Activated T-cell treated with anti-CD3 and anti-CD28 coated beads, Interleukin-2, amount 50 U/mL, for 24 hours (primary cell): ENCODE measurements around the gene GABPB1.

Experiments
- DNase-seq: peaks from one replicate; pipeline ENCODE4 v3.0.0-alpha.2; 2020
- H3K27ac Mint-ChIP-seq: 2 replicates; pipeline ENCODE4 v1.8.0; 2020; ENCODE audit warnings: mild to moderate bottlenecking, mixed read lengths
- H3K27me3 Mint-ChIP-seq: 2 replicates; pipeline ENCODE4 v1.8.0; 2020; ENCODE audit warnings: mixed read lengths
- H3K36me3 Mint-ChIP-seq: 2 replicates; pipeline ENCODE4 v1.8.0; 2020; ENCODE audit warnings: low read depth, mixed read lengths
- H3K4me1 Mint-ChIP-seq: 2 replicates; pipeline ENCODE4 v1.8.0; 2020; ENCODE audit warnings: low read depth, mixed read lengths
- H3K4me3 Mint-ChIP-seq: 2 replicates; pipeline ENCODE4 v1.8.0; 2020; ENCODE audit warnings: mild to moderate bottlenecking, moderate library complexity, mixed read lengths
- H3K9me3 Mint-ChIP-seq: 2 replicates; pipeline ENCODE4 v1.8.0; 2020; ENCODE audit warnings: mixed read lengths

Gene GABPB1

GRCh38 chr15:50358845-50359244, 3.8 kb upstream of the GABPB1 start:
- Mint-ChIP-seq H3K4me3 (no peak overlapping the region), H3K27me3 (no peaks in the 10 kb centered on the region), H3K9me3 (no peaks in the 10 kb centered on the region), H3K36me3 (peaks cover 80% of the 10 kb centered on the region), H3K27ac (peak overlapping the region; percentile 15), H3K4me1 (peaks cover 42% of the 10 kb centered on the region)
- DNase-seq: no peak

DNA sequence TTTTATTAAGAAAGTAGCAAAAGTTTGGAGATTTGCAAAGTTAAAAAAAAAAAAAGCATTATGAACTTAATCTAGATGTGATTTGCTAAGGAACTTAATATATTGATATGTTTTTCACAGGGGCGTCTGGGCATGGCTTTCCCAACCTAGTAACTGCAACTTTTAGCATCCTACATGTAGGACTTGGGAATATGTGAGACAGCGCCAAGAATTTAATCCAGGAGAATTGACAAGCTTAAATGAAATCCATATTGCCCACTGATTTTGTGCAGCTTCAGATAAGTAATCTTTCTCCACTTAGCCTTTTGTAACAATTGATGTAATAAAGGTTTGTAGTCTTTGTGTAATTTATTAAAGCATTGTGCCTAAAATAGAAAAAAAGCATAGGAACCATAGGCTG, 982 bp upstream of the GABPB1 start:
- no peaks in the 10 kb centered on the region for H3K27me3 Mint-ChIP-seq
- peaks cover 46% of the 10 kb centered on the region for H3K4me1 Mint-ChIP-seq
- H3K27ac Mint-ChIP-seq: peak overlapping the region; percentile 99
- peak overlapping the region; percentile 90 for H3K4me3 Mint-ChIP-seq
- peaks cover 83% of the 10 kb centered on the region for H3K36me3 Mint-ChIP-seq
- no peaks in the 10 kb centered on the region for H3K9me3 Mint-ChIP-seq
- DNase-seq: no peak

DNA sequence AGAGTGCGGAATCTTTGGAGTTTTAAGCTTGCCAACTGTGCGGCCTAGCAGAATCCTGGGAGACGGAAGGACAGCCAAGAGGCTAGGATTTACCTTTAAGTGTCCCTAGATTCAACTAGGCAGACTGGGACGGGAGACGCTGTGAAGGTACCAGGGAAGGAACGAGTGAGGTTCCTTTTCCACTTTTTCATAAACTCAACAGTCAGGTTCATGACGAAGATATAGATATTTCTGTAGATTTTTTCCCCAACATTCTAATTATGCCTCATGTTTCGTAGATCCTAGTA, 564 bp upstream of the GABPB1 start:
- peak overlapping the region; percentile 99 for H3K27ac Mint-ChIP-seq
- H3K36me3 Mint-ChIP-seq: peaks cover 83% of the 10 kb centered on the region
- H3K4me1 Mint-ChIP-seq: peaks cover 50% of the 10 kb centered on the region
- H3K27me3 Mint-ChIP-seq: no peaks in the 10 kb centered on the region
- H3K4me3 Mint-ChIP-seq: peak overlapping the region; percentile 90
- DNase-seq: no peak
- H3K9me3 Mint-ChIP-seq: no peaks in the 10 kb centered on the region

DNA sequence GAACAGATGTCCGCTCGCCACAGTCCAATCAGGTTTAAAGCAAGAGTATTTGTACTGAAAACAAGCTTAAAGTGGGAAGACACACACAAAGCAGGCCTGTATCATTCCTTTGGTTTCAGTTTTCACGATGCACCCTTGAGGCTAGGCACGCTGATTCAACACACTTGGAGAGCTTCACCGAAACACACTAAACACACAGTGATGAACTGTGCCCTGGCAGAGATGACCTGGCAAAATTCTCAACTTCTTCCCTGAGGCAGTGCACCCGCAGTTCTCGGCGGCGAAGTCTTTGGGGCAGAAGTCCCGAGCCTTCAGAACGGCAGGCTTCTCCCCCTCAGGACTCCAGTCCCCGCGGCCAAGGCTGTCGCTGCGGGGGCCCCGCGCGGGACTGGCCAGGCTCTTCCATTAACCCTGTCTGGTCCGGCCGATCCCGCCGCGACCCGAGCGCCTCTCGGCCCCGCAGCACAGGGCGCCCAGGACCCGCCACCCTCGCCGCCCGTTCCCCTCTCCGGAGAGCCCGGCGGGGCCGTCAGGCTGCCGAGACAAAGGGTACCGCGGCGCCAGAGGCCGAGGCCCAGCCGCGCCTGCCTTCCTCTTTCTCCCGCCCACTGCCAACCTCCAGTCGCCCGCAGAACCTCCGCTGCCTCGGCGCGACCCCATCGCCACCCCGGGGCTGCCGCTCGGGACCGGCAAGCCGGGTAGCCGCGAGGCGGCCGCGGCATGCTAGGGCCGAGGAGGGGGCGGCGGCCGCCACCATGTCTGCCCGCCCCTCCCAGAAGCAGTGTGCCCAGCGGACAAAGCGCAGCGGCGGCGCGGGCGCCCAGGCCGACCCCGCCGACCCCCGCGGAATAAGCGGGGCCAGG, 792 bp downstream of the GABPB1 start:
- no peaks in the 10 kb centered on the region for H3K9me3 Mint-ChIP-seq
- peak; percentile 74 for DNase-seq
- H3K36me3 Mint-ChIP-seq: peaks cover 77% of the 10 kb centered on the region
- H3K27me3 Mint-ChIP-seq: no peaks in the 10 kb centered on the region
- peak overlapping the region; percentile 90 for H3K4me3 Mint-ChIP-seq
- H3K27ac Mint-ChIP-seq: peak overlapping the region; percentile 99
- H3K4me1 Mint-ChIP-seq: peaks cover 57% of the 10 kb centered on the region

DNA sequence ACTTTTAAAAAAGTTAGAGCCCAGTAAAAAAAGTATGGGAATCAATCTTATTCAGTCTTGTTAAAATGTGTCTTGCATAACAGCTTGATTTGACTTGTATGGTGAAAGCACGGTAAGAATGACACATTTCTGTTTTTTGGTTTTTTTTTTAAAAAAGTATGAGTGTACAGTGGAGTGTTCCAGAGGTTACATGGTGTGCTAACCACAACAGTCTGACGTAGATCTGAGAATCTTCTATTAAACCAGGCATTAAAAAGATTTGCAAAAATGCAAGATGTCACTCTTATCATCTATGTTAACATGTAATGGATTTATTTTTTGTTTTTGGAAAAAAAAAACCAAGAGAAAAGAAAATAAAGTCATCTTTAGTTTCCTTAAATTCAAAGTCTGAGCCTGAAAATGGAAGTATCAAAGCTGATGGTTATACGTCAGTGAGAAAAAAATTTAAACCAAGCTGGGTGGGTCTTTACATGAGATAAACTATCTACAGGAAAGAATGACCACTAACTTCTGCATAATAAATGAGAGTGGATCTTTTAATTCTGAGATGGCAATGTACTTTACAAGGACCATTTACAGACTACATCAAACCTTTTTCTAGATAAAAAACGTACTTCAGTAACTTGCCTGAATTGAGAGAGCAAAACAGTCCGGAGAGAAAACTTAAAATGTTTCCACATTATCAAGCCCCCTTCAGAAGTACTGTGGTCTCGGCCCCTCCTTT, 1.6 kb downstream of the GABPB1 start:
- Mint-ChIP-seq H3K9me3 (no peaks in the 10 kb centered on the region), H3K27me3 (no peaks in the 10 kb centered on the region), H3K4me3 (peak overlapping the region; percentile 90), H3K4me1 (peaks cover 55% of the 10 kb centered on the region), H3K36me3 (peaks cover 75% of the 10 kb centered on the region), H3K27ac (peak overlapping the region; percentile 99)
- DNase-seq: no peak

DNA sequence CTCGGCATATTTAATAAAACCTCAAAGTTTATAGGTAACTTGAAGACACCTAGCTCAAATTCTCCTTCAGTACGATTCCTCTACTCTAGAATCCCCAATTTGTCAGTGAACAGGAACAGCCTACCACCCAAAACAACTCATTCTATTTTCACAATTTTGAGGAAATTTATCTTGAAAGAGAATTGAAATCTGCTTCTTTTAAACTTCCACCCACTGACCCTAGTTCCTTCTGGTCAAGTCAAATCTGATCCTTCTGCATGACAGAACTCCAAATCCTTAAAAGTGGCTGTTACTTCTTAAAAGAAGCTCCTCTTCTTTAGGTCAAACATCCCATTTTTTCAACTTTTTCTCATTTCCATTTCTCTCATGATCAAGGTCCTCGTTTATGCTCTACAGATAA, 4.4 kb downstream of the GABPB1 start:
- Mint-ChIP-seq H3K4me1 (peaks cover 56% of the 10 kb centered on the region), H3K27me3 (no peaks in the 10 kb centered on the region), H3K9me3 (no peaks in the 10 kb centered on the region), H3K36me3 (peaks cover 62% of the 10 kb centered on the region), H3K27ac (peak overlapping the region; percentile 86), H3K4me3 (peak overlapping the region; percentile 90)
- DNase-seq: no peak

DNA sequence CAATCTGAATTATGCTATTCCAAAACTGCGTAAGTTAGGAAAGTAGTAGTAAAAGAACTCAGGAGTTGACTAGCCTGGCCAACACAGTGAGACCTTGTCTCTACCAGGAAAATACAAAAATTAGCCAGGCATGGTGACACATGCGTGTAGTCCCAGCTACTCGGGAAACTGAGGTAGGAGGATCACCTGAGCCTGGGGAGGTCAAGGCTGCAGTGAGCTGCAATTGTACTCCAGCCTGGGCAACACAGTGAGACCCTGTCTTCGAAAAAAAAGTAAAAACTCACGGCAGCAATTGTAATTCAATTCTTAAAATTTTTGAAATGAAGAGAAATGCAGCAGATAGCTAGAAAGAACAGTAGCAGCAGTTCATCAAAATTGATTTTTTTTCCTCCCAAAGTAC, 9.7 kb downstream of the GABPB1 start:
- peaks cover 40% of the 10 kb centered on the region for H3K36me3 Mint-ChIP-seq
- H3K4me1 Mint-ChIP-seq: peaks cover 55% of the 10 kb centered on the region
- DNase-seq: no peak
- H3K27me3 Mint-ChIP-seq: no peaks in the 10 kb centered on the region
- no peak overlapping the region for H3K4me3 Mint-ChIP-seq
- H3K9me3 Mint-ChIP-seq: no peaks in the 10 kb centered on the region
- no peak overlapping the region for H3K27ac Mint-ChIP-seq

GRCh38 chr15:50344006-50344464, 11.0 kb downstream of the GABPB1 start:
- H3K9me3 Mint-ChIP-seq: no peaks in the 10 kb centered on the region
- H3K4me3 Mint-ChIP-seq: no peak overlapping the region
- no peak overlapping the region for H3K27ac Mint-ChIP-seq
- no peak for DNase-seq
- H3K27me3 Mint-ChIP-seq: no peaks in the 10 kb centered on the region
- peaks cover 45% of the 10 kb centered on the region for H3K4me1 Mint-ChIP-seq
- H3K36me3 Mint-ChIP-seq: peaks cover 38% of the 10 kb centered on the region

DNA sequence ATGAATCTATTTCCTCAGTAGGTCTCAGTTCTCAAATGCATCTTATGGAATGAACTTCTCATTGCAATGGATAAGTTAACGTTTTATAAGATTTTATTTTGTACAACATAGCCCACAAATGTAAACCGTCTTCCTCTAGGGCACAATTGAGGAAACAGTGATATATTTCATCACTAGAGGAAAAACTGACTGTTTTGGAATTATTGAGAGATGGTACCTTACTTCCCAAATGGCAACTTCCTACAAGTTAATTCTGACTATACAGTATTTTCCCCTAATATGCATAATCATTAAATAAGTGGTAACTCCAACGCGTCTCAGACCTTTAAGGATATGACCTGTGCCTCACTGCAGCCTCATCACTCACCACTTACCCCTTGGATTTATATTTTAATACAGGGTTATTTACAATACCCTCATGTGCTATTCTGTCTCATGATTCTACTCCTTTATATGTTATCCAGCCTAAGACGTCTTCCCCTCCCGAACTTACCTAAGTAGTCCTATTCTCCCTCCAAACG, 13.3 kb downstream of the GABPB1 start:
- no peak for DNase-seq
- H3K9me3 Mint-ChIP-seq: no peaks in the 10 kb centered on the region
- H3K27ac Mint-ChIP-seq: no peak overlapping the region
- peaks cover 48% of the 10 kb centered on the region for H3K36me3 Mint-ChIP-seq
- H3K4me1 Mint-ChIP-seq: peaks cover 34% of the 10 kb centered on the region
- H3K4me3 Mint-ChIP-seq: no peak overlapping the region
- H3K27me3 Mint-ChIP-seq: no peaks in the 10 kb centered on the region

- peaks cover 26% of the 10 kb centered on the region for H3K4me1 Mint-ChIP-seq
- H3K36me3 Mint-ChIP-seq: peaks cover 37% of the 10 kb centered on the region
- no peak overlapping the region for H3K27ac Mint-ChIP-seq
- H3K9me3 Mint-ChIP-seq: no peaks in the 10 kb centered on the region
- no peaks in the 10 kb centered on the region for H3K27me3 Mint-ChIP-seq
- no peak overlapping the region for H3K4me3 Mint-ChIP-seq
- no peak for DNase-seq
These were observed 14.6 kb downstream of the GABPB1 start for GRCh38 chr15:50340416-50340815.

GRCh38 chr15:50339717-50340116, 15.3 kb downstream of the GABPB1 start:
- Mint-ChIP-seq H3K9me3 (no peaks in the 10 kb centered on the region), H3K36me3 (peaks cover 35% of the 10 kb centered on the region), H3K27me3 (no peaks in the 10 kb centered on the region), H3K4me1 (peaks cover 26% of the 10 kb centered on the region), H3K4me3 (no peak overlapping the region), H3K27ac (no peak overlapping the region)
- DNase-seq: no peak

DNA sequence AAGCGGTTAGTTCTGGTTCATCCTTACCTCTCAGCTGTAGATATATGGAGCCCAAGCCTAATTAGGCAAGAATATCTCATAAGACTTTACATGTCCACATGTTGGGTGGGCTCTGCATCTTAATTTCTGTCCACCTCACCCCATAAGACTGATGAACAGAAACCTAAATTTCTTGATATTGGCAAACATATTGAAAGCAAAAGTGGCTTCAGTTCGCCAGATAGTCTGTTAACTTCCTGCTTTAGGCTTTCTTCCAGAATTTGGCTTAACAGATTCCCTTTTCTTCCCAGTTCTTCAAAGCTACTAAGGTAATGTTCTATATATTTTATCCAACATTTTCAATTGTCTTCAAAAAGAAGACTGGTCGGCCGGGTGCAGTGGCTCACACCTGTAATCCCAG, 19.7 kb downstream of the GABPB1 start:
- Mint-ChIP-seq H3K4me1 (peaks cover 25% of the 10 kb centered on the region), H3K27ac (no peak overlapping the region), H3K4me3 (no peak overlapping the region), H3K27me3 (no peaks in the 10 kb centered on the region), H3K36me3 (peaks cover 34% of the 10 kb centered on the region), H3K9me3 (no peaks in the 10 kb centered on the region)
- DNase-seq: no peak

GRCh38 chr15:50333229-50333628, 21.8 kb downstream of the GABPB1 start:
- Mint-ChIP-seq H3K27me3 (no peaks in the 10 kb centered on the region), H3K9me3 (no peaks in the 10 kb centered on the region), H3K36me3 (peaks cover 24% of the 10 kb centered on the region), H3K4me1 (peaks cover 25% of the 10 kb centered on the region), H3K27ac (no peak overlapping the region), H3K4me3 (no peak overlapping the region)
- DNase-seq: no peak

DNA sequence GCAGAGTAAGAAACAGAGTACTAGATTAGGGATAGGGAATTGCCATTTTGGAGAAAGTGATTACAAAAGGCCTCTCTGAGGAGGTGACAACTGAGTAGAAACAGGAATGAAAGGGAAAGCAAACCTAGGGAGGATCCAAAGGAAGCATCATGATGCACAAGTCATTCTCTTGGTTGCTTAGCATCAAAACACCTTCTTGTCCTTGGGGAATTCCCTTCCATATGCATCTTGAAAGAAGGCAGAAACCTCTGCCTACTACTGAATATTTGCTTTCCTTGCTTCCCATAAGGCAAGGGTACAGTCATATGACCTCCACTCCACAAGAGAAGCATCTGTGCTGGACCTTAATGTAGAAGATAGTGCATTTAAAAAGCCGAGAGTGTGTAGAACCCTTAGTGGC, 24.1 kb downstream of the GABPB1 start:
- H3K4me3 Mint-ChIP-seq: no peak overlapping the region
- H3K27me3 Mint-ChIP-seq: no peaks in the 10 kb centered on the region
- H3K36me3 Mint-ChIP-seq: peaks cover 19% of the 10 kb centered on the region
- H3K27ac Mint-ChIP-seq: no peak overlapping the region
- peaks cover 26% of the 10 kb centered on the region for H3K4me1 Mint-ChIP-seq
- no peak for DNase-seq
- H3K9me3 Mint-ChIP-seq: no peaks in the 10 kb centered on the region

DNA sequence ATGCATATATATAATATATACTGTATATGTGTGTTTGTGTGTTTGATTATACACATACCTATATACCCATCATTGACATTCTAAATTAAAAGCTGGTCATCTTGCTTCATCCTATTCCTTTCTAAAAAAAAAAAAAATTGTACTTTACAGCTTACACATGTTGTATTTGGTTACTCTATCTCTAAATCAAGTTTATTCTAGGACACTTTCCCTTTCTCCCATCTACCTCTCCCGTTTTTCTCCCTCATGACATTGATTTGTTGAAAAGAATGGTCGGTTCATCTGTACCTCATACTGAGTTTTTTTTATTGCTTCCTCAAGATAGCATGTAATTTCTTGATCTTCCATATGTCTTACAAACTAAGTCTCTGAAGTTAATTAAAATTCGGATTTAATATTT, 26.9 kb downstream of the GABPB1 start:
- H3K36me3 Mint-ChIP-seq: peaks cover 13% of the 10 kb centered on the region
- H3K9me3 Mint-ChIP-seq: no peaks in the 10 kb centered on the region
- no peak overlapping the region for H3K4me3 Mint-ChIP-seq
- no peak for DNase-seq
- no peak overlapping the region for H3K27ac Mint-ChIP-seq
- H3K4me1 Mint-ChIP-seq: peaks cover 17% of the 10 kb centered on the region
- no peaks in the 10 kb centered on the region for H3K27me3 Mint-ChIP-seq
